ENCODE results near the gene PTPRA.

- TF ChIP-seq CREB1 (IDR thresholded peaks at IDR 0.05) (no peak), CTCF (IDR thresholded peaks at IDR 0.05; ENCODE audit: control extremely low read depth in 1 of 3, insufficient read depth in 1 of 3, low read depth in 1 of 3, low read length in 3 of 3) (no peak), ZNF274 (IDR thresholded peaks at IDR 0.05; ENCODE audit: borderline replicate concordance, extremely low read depth, low read length) (no peak), EGR1 (IDR thresholded peaks at IDR 0.05; ENCODE audit: borderline replicate concordance, low read depth, low read length) (no peak), EP300 (IDR thresholded peaks at IDR 0.05; ENCODE audit: borderline replicate concordance in 1 of 2, low read depth in 2 of 2, low read length in 2 of 2) (no peak), KDM1A (IDR thresholded peaks at IDR 0.05; ENCODE audit: borderline replicate concordance, low read length) (no peak)
Observed at GRCh38 chr20:2878515-2878914, 5.2 kb downstream of the PTPRA start.
